K562 (cell line): Measurements from ENCODE around the gene SLC12A9. TPM values are rescaled to one million over a fixed set of nuclear protein-coding genes. Genes with fewer than 3 reads are reported as not detected.

Experiments used
- ARID4B ChIP-seq: sonication (generic); formaldehyde crosslinking; IDR thresholded peaks from 2 replicates; pipeline ENCODE4 v1.8.0; 2022; ENCODE audit warnings: mild to moderate bottlenecking, missing genetic modification reagents
- CTBP1 ChIP-seq: fragments of 450-650 bp; IDR thresholded peaks from 2 replicates; pipeline ENCODE4 v1.6.1; 2016; ENCODE audit warnings: borderline replicate concordance
- E4F1 ChIP-seq: fragments of 250-450 bp; sonication (Bioruptor Pico); IDR thresholded peaks from 2 replicates; pipeline ENCODE4 v1.5.0; 2021; ENCODE audit warnings: mild to moderate bottlenecking, borderline replicate concordance
- FOXO4 ChIP-seq: fragments of 450-650 bp; formaldehyde crosslinking; IDR thresholded peaks from 2 replicates; pipeline ENCODE4 v1.4.0; 2020; ENCODE audit warnings: mild to moderate bottlenecking, moderate library complexity
- HBP1 ChIP-seq: fragments of 450-650 bp; formaldehyde crosslinking; IDR thresholded peaks from 2 replicates; pipeline ENCODE4 v1.4.0; 2022; ENCODE audit warnings: missing genetic modification characterization
- HDAC8 ChIP-seq: fragments of 450-650 bp; IDR thresholded peaks from 2 replicates; pipeline ENCODE4 v1.6.1; 2016; ENCODE audit warnings: mild to moderate bottlenecking, missing genetic modification characterization, moderate library complexity, missing compliant biosample characterization
- PHF20 ChIP-seq: fragments of 450-650 bp; IDR thresholded peaks from 2 replicates; pipeline ENCODE4 v1.6.1; 2018; ENCODE audit not compliant: partially characterized antibody
- RBM39 ChIP-seq: fragments of 200-400 bp; formaldehyde crosslinking; optimal IDR thresholded peaks from 2 replicates; pipeline ENCODE3; 2018; ENCODE audit warnings: low read depth, low read length
- TCF3 ChIP-seq: sonication (generic); formaldehyde crosslinking; IDR thresholded peaks from 2 replicates; pipeline ENCODE4 v1.4.0; 2020; ENCODE audit warnings: mild to moderate bottlenecking, missing genetic modification reagents
- TCFL5 ChIP-seq: fragments of 250-450 bp; sonication (Bioruptor Pico); conservative IDR thresholded peaks from 2 replicates; pipeline ENCODE4 v1.6.1; 2021; ENCODE audit warnings: mild to moderate bottlenecking, moderate library complexity, matching md5 sums
- THRB ChIP-seq: fragments of 450-650 bp; formaldehyde crosslinking; conservative IDR thresholded peaks from 2 replicates; pipeline ENCODE4 v1.4.0; 2022; ENCODE audit warnings: mild to moderate bottlenecking, missing genetic modification characterization
- TSC22D4 ChIP-seq: fragments of 450-650 bp; IDR thresholded peaks from 2 replicates; pipeline ENCODE4 v1.6.1; 2016; ENCODE audit warnings: missing genetic modification characterization, missing biosample characterization, control low read depth
- ZFPM2 ChIP-seq: fragments of 250-450 bp; sonication (Bioruptor Pico); IDR thresholded peaks from 2 replicates; pipeline ENCODE4 v1.5.1; 2022; ENCODE audit warnings: mild to moderate bottlenecking
- ZNF165 ChIP-seq: fragments of 250-450 bp; sonication (Bioruptor Pico); IDR thresholded peaks from 2 replicates; pipeline ENCODE4 v1.4.0; 2020; ENCODE audit warnings: borderline replicate concordance
- ZNF347 ChIP-seq: fragments of 450-650 bp; formaldehyde crosslinking; IDR thresholded peaks from 2 replicates; pipeline ENCODE4 v1.4.0; 2020; ENCODE audit warnings: low read depth, mild to moderate bottlenecking, moderate library complexity
- polyA plus RNA-seq, 8 experiments: library from polyadenylated mRNA; depleted of rRNA in 4 of 8; stranded (reverse) in 5 of 8; unstranded in 3 of 8; fragments of >200 nt; fragmentation: Nextera tagmentation in 2 of 8; fragmentation: Illumina TruSeq in 1 of 8; extraction: Ambion mirVana in 2 of 8; extraction: Trizol in 1 of 8; gene quantifications; 2 replicates each; pipeline versions ENCODE4 v1.2.1 to v1.2.3, GENCODE V29; 2011 to 2014; ENCODE audit warnings: inconsistent platforms in 1 of 8, missing spikeins in 1 of 8
- total RNA-seq, 7 experiments: library from RNA; depleted of rRNA in 6 of 7; stranded (reverse); fragments of >200 nt in 6 of 7; fragmentation: Illumina TruSeq in 2 of 7; extraction: Trizol in 2 of 7; gene quantifications; 2 replicates each; pipeline versions ENCODE4 v1.2.1 to v1.2.3, GENCODE V29; 2011 to 2021; ENCODE audit warnings: low replicate concordance in 1 of 7

SLC12A9 gene
- total and polyA plus RNA-seq, 9 of the 15 experiments (the other 6 are each of a cell fraction or from before 2014, with no cell fraction given), result 0.06 to 20.2 (median 10.7) TPM

GRCh38 chr7:100867776-100868485, 15.4 kb downstream of the SLC12A9 start (continued):
- no peak; the same call in 1 of the 2 replicates for TF ChIP-seq ARID4B (CRISPR knock-in tag)
- no peak for TF ChIP-seq THRB (CRISPR knock-in tag)
- no peak for TF ChIP-seq FOXO4 (CRISPR knock-in tag)
- TF ChIP-seq ZFPM2 (CRISPR knock-in tag), result no peak
- TF ChIP-seq HBP1 (CRISPR knock-in tag), result 0 out of 2 replicates have a peak, but pooled peaks have one; percentile 37
- TF ChIP-seq E4F1 (CRISPR knock-in tag), result no peak
- TF ChIP-seq HDAC8 (tag), result no peak
- no peak for TF ChIP-seq TSC22D4 (tag)
- TF ChIP-seq CTBP1, result peak; percentile 11; the same call in 1 of the 2 replicates
- TF ChIP-seq TCF3, result no peak
- 0 out of 2 replicates have a peak, but pooled peaks have one; percentile 55 for TF ChIP-seq ZNF165 (CRISPR knock-in tag)
- no peak for TF ChIP-seq RBM39
- no peak for TF ChIP-seq ZNF347 (CRISPR knock-in tag)
- TF ChIP-seq TCFL5 (CRISPR knock-in tag), result no peak
- no peak for TF ChIP-seq PHF20
